Erythroblast (primary cell): Measurements from ENCODE around the gene THADA.

ENCODE experiments used
- GATA1 ChIP-seq: IDR thresholded peaks from 2 replicates; pipeline ENCODE4 v1.6.1; 2011; ENCODE audit warnings: low read depth, mild to moderate bottlenecking, control low read depth, low read length, moderate library complexity
- POLR2A ChIP-seq: IDR thresholded peaks from 2 replicates; pipeline ENCODE4 v1.6.1; 2011; ENCODE audit warnings: mild to moderate bottlenecking, low read length

DNA sequence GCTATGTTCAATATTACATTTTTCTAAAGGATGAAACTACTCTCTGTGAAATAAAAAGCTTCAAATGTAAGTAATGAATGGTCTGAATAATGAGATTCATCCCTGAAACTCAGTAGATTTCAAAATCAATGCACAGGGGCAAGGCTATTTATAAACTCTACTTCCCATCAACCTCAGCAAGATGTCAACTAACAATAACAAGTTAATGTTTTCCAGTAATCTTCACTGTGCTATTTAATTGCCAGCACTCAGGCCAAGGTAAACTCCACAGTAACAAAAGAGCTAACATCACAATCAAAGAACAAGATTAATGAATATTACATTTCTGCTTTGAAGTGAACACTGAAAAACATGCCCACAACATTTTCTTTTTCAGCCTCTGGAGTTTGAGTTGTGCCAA, 225.1 kb downstream of the THADA start:
- TF ChIP-seq POLR2A (no peak), GATA1 (no peak)
